H1 (cell line): Measurements from ENCODE around the gene UBXN1. TPM values are rescaled to one million over a fixed set of nuclear protein-coding genes. Genes with fewer than 3 reads are reported as not detected.

Experiments
- CTCF ChIA-PET: fragments of 300-600 bp; sonication (Branson Sonifier 250); formaldehyde crosslinking; loops from one replicate; lab custom pipeline; 2021; ENCODE audit not compliant: partially characterized antibody; lab: Charles Lee
- POLR2A ChIA-PET: fragments of 300-600 bp; sonication (Branson Sonifier 250); formaldehyde crosslinking; loops from one replicate; lab custom pipeline; 2021; ENCODE audit warnings: inconsistent platforms; ENCODE audit not compliant: partially characterized antibody; lab: Charles Lee
- DNase-seq, 2 experiments: peaks; one replicate each; pipeline versions ENCODE4 v3.0.0 to v3.0.0-alpha.2; 2010 to 2022; ENCODE audit warnings: low spot score in 2 of 2, low read depth in 1 of 2, mixed read lengths in 1 of 2
- FAIRE-seq: peaks from 2 replicates; lab custom pipeline; 2011; peaks lifted over from hg19 to GRCh38; lab: Jason Lieb, UNC
- H2AFZ ChIP-seq: 2 replicates; pipeline ENCODE4 v1.8.1; 2012; ENCODE audit warnings: low read length, inconsistent platforms
- H2AK5ac ChIP-seq: 2 replicates; pipeline ENCODE4 v1.6.1; 2013; ENCODE audit warnings: low read depth, low read length
- H2BK120ac ChIP-seq: replicated peaks from 2 replicates; pipeline ENCODE3; 2013; ENCODE audit warnings: low read depth, low read length, inconsistent platforms
- H2BK12ac ChIP-seq: 2 replicates; pipeline ENCODE4 v1.6.1; 2013; ENCODE audit warnings: low read depth, low read length
- H2BK15ac ChIP-seq: 2 replicates; pipeline ENCODE4 v1.6.1; 2013; ENCODE audit warnings: low read length
- H2BK20ac ChIP-seq: 2 replicates; pipeline ENCODE4 v1.6.1; 2013; ENCODE audit warnings: low read length
- H2BK5ac ChIP-seq: 2 replicates; pipeline ENCODE4 v1.6.1; 2013; ENCODE audit warnings: low read depth, low read length
- H3K14ac ChIP-seq: 2 replicates; pipeline ENCODE4 v1.6.1; 2013; ENCODE audit warnings: inconsistent platforms; ENCODE audit not compliant: insufficient read length
- H3K18ac ChIP-seq: 2 replicates; pipeline ENCODE4 v1.6.1; 2013; ENCODE audit warnings: low read length; ENCODE audit errors: extremely low read depth
- H3K23ac ChIP-seq: 2 replicates; pipeline ENCODE4 v1.6.1; 2013; ENCODE audit warnings: inconsistent platforms; ENCODE audit not compliant: insufficient read length
- H3K23me2 ChIP-seq: 2 replicates; pipeline ENCODE4 v1.6.1; 2013; ENCODE audit warnings: low read depth, low read length
- H3K27ac ChIP-seq: 2 replicates; pipeline ENCODE4 v1.6.1; 2011; ENCODE audit warnings: low read depth, low read length, inconsistent platforms
- H3K27me3 ChIP-seq, 4 experiments: replicated peaks in 1 of 4; 1 replicate in 1 of 4; 2 replicates in 3 of 4; pipeline versions ENCODE4 v1.6.1 to v1.8.1; 2011 to 2013; ENCODE audit warnings: low read length in 3 of 4, mild to moderate bottlenecking in 3 of 4, inconsistent platforms in 2 of 4, mixed read lengths in 2 of 4, moderate library complexity in 1 of 4; ENCODE audit not compliant: control insufficient read depth in 3 of 4, insufficient read depth in 3 of 4; ENCODE audit errors: extremely low read depth in 1 of 4
- H3K36me3 ChIP-seq, 4 experiments: 2 replicates each; pipeline versions ENCODE4 v1.6.1 to v1.8.1; 2011 to 2013; ENCODE audit warnings: mild to moderate bottlenecking in 4 of 4, low read length in 3 of 4, moderate library complexity in 2 of 4, control low read depth in 1 of 4, inconsistent platforms in 1 of 4; ENCODE audit not compliant: insufficient read depth in 4 of 4, control insufficient read depth in 2 of 4
- H3K4ac ChIP-seq: replicated peaks from 2 replicates; pipeline ENCODE3; 2013; ENCODE audit warnings: low read length, low read depth, mixed read lengths, inconsistent platforms; ENCODE audit not compliant: insufficient read length
- H3K4me1 ChIP-seq, 4 experiments: replicated peaks in 1 of 4; 1 replicate in 1 of 4; 2 replicates in 3 of 4; pipeline versions ENCODE4 v1.6.1 to v1.8.1; 2011 to 2013; ENCODE audit warnings: low read length in 3 of 4, inconsistent platforms in 2 of 4, mixed read lengths in 1 of 4; ENCODE audit not compliant: insufficient read depth in 4 of 4, control insufficient read depth in 3 of 4
- H3K4me2 ChIP-seq, 2 experiments: 2 replicates each; pipeline versions ENCODE4 v1.6.1 to v1.8.1; 2011 to 2013; ENCODE audit warnings: low read depth in 2 of 2, low read length in 2 of 2, control low read depth in 1 of 2, inconsistent platforms in 1 of 2, mild to moderate bottlenecking in 1 of 2; ENCODE audit not compliant: insufficient read depth in 1 of 2
- H3K4me3 ChIP-seq, 4 experiments: fragments of 200-600, 300-600 bp in 1 of 4; sonication (generic), shearing (Covaris generic), sonication (Bioruptor Twin) in 1 of 4; 2 replicates each; pipeline versions ENCODE4 v1.5.1 to v1.8.1; 2011 to 2016; ENCODE audit warnings: low read length in 4 of 4, low read depth in 3 of 4, control low read depth in 2 of 4, inconsistent platforms in 2 of 4, mild to moderate bottlenecking in 2 of 4, mixed read lengths in 1 of 4, moderate library complexity in 1 of 4; ENCODE audit not compliant: insufficient read depth in 2 of 4; ENCODE audit errors: extremely low read depth in 1 of 4
- H3K56ac ChIP-seq: replicated peaks from 2 replicates; pipeline ENCODE3; 2013; ENCODE audit warnings: low read depth, mild to moderate bottlenecking, mixed read lengths, low read length, inconsistent platforms; ENCODE audit not compliant: insufficient read length
- H3K79me1 ChIP-seq: 2 replicates; pipeline ENCODE4 v1.6.1; 2013; ENCODE audit warnings: low read depth, low read length, control low read depth
- H3K79me2 ChIP-seq, 2 experiments: 2 replicates each; pipeline versions ENCODE4 v1.6.1 to v1.8.1; 2012 to 2013; ENCODE audit warnings: low read length in 2 of 2, mild to moderate bottlenecking in 2 of 2, inconsistent platforms in 1 of 2; ENCODE audit not compliant: insufficient read depth in 2 of 2, control insufficient read depth in 1 of 2
- H3K9ac ChIP-seq, 4 experiments: replicated peaks in 1 of 4; 1 replicate in 1 of 4; 2 replicates in 3 of 4; pipeline versions ENCODE4 v1.6.1 to v1.8.1; 2011 to 2013; ENCODE audit warnings: low read depth in 3 of 4, low read length in 3 of 4, control low read depth in 2 of 4, mild to moderate bottlenecking in 2 of 4, moderate library complexity in 2 of 4, inconsistent platforms in 1 of 4; ENCODE audit errors: extremely low read depth in 1 of 4
- H3K9me3 ChIP-seq, 2 experiments: 2 replicates each; pipeline versions ENCODE4 v1.6.1 to v1.8.1; 2012 to 2013; ENCODE audit warnings: mild to moderate bottlenecking in 2 of 2, moderate library complexity in 2 of 2, control low read depth in 1 of 2, inconsistent platforms in 1 of 2, low read depth in 1 of 2, low read length in 1 of 2, mixed read lengths in 1 of 2; ENCODE audit not compliant: insufficient read depth in 2 of 2
- H4K20me1 ChIP-seq, 2 experiments: replicated peaks in 1 of 2; 2 replicates each; pipeline versions ENCODE3 to v1.8.1; 2011 to 2013; ENCODE audit warnings: inconsistent platforms in 2 of 2, low read length in 2 of 2, mild to moderate bottlenecking in 1 of 2; ENCODE audit not compliant: insufficient read depth in 2 of 2, control insufficient read depth in 1 of 2
- H4K5ac ChIP-seq: 2 replicates; pipeline ENCODE4 v1.6.1; 2013; ENCODE audit warnings: low read length, low read depth, mixed read lengths, inconsistent platforms; ENCODE audit not compliant: insufficient read length
- H4K8ac ChIP-seq: 2 replicates; pipeline ENCODE4 v1.8.0; 2013; ENCODE audit warnings: mild to moderate bottlenecking, moderate library complexity, low read length, inconsistent platforms; ENCODE audit not compliant: insufficient read depth; ENCODE audit errors: extremely low read depth
- H4K91ac ChIP-seq: replicated peaks from 2 replicates; pipeline ENCODE3; 2013; ENCODE audit warnings: low read length, mixed read lengths, inconsistent platforms; ENCODE audit not compliant: insufficient read length
- ATF2 ChIP-seq: IDR thresholded peaks from 2 replicates; pipeline ENCODE4 v1.6.1; 2012; ENCODE audit warnings: low read length, inconsistent platforms
- POLR2AphosphoS5 ChIP-seq: IDR thresholded peaks from 2 replicates; pipeline ENCODE4 v1.6.1; 2011; ENCODE audit warnings: low read depth, low read length
- RBBP5 ChIP-seq: IDR thresholded peaks from 2 replicates; pipeline ENCODE4 v1.7.1; 2012; ENCODE audit warnings: low read depth, mild to moderate bottlenecking, inconsistent platforms, low read length, moderate library complexity, borderline replicate concordance
- SAP30 ChIP-seq: fragments of 300-600 bp; sonication (generic); IDR thresholded peaks from 2 replicates; pipeline ENCODE4 v1.7.1; 2012; ENCODE audit warnings: low read length, moderate library complexity, mild to moderate bottlenecking, inconsistent platforms; ENCODE audit not compliant: insufficient read depth, insufficient replicate concordance
- TAF7 ChIP-seq: optimal IDR thresholded peaks from 2 replicates; pipeline ENCODE3; 2011; ENCODE audit warnings: low read depth, mild to moderate bottlenecking, inconsistent platforms, low read length, moderate library complexity, borderline replicate concordance
- WGBS, 2 experiments: shearing (Covaris generic) in 1 of 2; methylation state at CpG; one replicate each; pipeline versions ENCODE4 v1.1.6 to v1.1.7; 2013 to 2015; ENCODE audit warnings: low lambda C conversion rate in 2 of 2, mixed read lengths in 2 of 2, inconsistent platforms in 1 of 2, low coverage in 1 of 2, missing lambda C conversion rate in 1 of 2; ENCODE audit not compliant: insufficient replicate concordance in 2 of 2, insufficient coverage in 1 of 2, insufficient read length in 1 of 2; ENCODE audit errors: extremely low coverage in 1 of 2, missing lambda C conversion rate in 1 of 2; 5-methylcytosine and 5-hydroxymethylcytosine counted together
- polyA plus RNA-seq, 7 experiments: library from polyadenylated mRNA; depleted of rRNA in 3 of 7; stranded (reverse) in 5 of 7; unstranded in 2 of 7; fragments of >200 nt in 5 of 7; fragments of 200-250 nt in 2 of 7; gene quantifications; 1 replicate in 5 of 7; 2 replicates in 1 of 7; 4 replicates in 1 of 7; pipeline versions ENCODE4 v1.2.1 to v1.2.3, GENCODE V29; 2011 to 2013; ENCODE audit warnings: missing spikeins in 2 of 7, mixed read lengths in 2 of 7
- total RNA-seq: library from RNA; stranded (reverse); fragmentation: NEBNext Ultra II Directional; extraction: Animal tissue kit (Norgen Biotek cat#: 25700); gene quantifications from 2 replicates; pipeline ENCODE4 v1.2.1, GENCODE V29; 2021

The UBXN1 gene
- total and polyA plus RNA-seq, 2 of the 8 experiments (the other 6 are each of a cell fraction or from before 2014, with no cell fraction given) = 78.6 to 114 TPM

- H2BK20ac ChIP-seq = no peak overlapping the region
- H3K79me2 ChIP-seq = peaks cover 7 to 33% of the 10 kb centered on the region in 2 experiments; a peak in 3 of 4 replicates
- TF ChIP-seq SAP30 (peak; percentile 56), ATF2 (no peak), POLR2AphosphoS5 (peak; percentile 80; the same call in 1 of the 2 replicates), TAF7 (peak; percentile 14), RBBP5 (no peak)
- TF ChIP-seq, all 59 proteins: peak for 3
- DNase-seq = no peak
- peak overlapping the region; percentile 80 for H2BK5ac ChIP-seq
- H3K23me2 ChIP-seq = peaks cover 12% of the 10 kb centered on the region
- H3K4me3 ChIP-seq = peak overlapping the region; percentile 83 to 98 (median 95)
- H3K79me1 ChIP-seq = peaks cover 5% of the 10 kb centered on the region
- H2BK15ac ChIP-seq = no peak overlapping the region
- H3K18ac ChIP-seq = peak overlapping the region; percentile 72
- H2BK12ac ChIP-seq = no peak overlapping the region
- peak overlapping the region; percentile 77 to 86 for H3K4me2 ChIP-seq
- H4K20me1 ChIP-seq = peaks cover 3 to 6% of the 10 kb centered on the region in 2 experiments
- H4K8ac ChIP-seq = no peak overlapping the region; the same call in 1 of the 2 replicates
- WGBS, 2 experiments = 7% methylated on average over 37 of the region's 39 CpGs; no CpG with 5 or more reads in 1 of the 2 experiments
- peak overlapping the region; percentile 83 for H4K91ac ChIP-seq
- peaks cover 11 to 37% (median 20%) of the 10 kb centered on the region in 4 experiments for H3K36me3 ChIP-seq
- peak overlapping the region; percentile 2 for H3K14ac ChIP-seq
- ChIA-PET POLR2A (interaction anchor here (0.6 to 61.4 kb wide), 60 partner anchors 5 to 859 kb away, joined by 3 to 2041 read pairs (median 6); partner anchors contain the start of genes B3GAT3, BSCL2, C11orf98 and CSKMT), CTCF (interaction anchor here (0.7 to 1.9 kb wide), 16 partner anchors 10 to 1526 kb away, joined by 3 to 8 read pairs (median 3); partner anchors contain the start of genes BSCL2, GNG3, INTS5 and TUT1)
- peak overlapping the region; percentile 73 for H3K27ac ChIP-seq
- H2BK120ac ChIP-seq = no peak overlapping the region
- peaks cover 4 to 11% (median 8%) of the 10 kb centered on the region in 4 experiments for H3K4me1 ChIP-seq
- H3K4ac ChIP-seq = peak overlapping the region; percentile 7
- no peak overlapping the region for H3K23ac ChIP-seq
- peak overlapping the region; percentile 84 for H4K5ac ChIP-seq
- peak overlapping the region; percentile 0; the same call in 1 of the 2 replicates for H2AK5ac ChIP-seq
- no peaks in the 10 kb centered on the region for H3K27me3 ChIP-seq
- no peak overlapping the region for H2AFZ ChIP-seq
- no peak for FAIRE-seq
- H3K9me3 ChIP-seq = no peaks in the 10 kb centered on the region
- peak overlapping the region; percentile 93 for H3K56ac ChIP-seq
- peak overlapping the region; percentile 75 to 92 (median 90) for H3K9ac ChIP-seq
These were observed 13.1 kb downstream of the UBXN1 start for GRCh38 chr11:62665599-62666258.
